ENCODE results near the gene SELENBP1.

DNA sequence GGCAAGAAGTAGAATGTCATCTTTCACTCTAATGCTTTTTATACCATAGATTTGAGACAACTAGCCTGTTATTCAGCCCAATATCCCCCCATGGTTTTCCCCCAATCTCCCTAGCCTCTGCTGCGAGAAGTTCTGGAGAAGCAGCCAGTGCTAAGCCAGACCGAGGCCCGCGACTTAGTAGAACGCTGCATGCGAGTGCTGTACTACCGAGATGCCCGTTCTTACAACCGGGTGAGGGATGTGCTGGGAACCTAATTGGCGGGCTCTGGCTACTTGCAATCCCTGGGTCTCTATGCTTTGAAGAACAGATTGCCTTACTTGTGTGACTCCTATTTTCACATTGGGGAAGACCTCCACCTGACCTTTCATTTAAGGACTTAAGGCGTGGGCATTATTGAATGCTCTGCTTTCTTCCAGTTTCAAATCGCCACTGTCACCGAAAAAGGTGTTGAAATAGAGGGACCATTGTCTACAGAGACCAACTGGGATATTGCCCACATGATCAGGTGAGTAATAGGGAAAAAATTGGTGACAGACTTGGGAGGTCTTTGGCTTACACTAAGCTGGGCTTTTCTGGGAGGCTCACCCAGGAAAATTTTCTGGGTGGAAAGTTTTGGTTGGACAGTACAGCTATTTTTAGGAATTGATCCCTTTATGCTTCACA lies 28.8 kb upstream of the SELENBP1 start:
- TF ChIP-seq, protein P1, sequence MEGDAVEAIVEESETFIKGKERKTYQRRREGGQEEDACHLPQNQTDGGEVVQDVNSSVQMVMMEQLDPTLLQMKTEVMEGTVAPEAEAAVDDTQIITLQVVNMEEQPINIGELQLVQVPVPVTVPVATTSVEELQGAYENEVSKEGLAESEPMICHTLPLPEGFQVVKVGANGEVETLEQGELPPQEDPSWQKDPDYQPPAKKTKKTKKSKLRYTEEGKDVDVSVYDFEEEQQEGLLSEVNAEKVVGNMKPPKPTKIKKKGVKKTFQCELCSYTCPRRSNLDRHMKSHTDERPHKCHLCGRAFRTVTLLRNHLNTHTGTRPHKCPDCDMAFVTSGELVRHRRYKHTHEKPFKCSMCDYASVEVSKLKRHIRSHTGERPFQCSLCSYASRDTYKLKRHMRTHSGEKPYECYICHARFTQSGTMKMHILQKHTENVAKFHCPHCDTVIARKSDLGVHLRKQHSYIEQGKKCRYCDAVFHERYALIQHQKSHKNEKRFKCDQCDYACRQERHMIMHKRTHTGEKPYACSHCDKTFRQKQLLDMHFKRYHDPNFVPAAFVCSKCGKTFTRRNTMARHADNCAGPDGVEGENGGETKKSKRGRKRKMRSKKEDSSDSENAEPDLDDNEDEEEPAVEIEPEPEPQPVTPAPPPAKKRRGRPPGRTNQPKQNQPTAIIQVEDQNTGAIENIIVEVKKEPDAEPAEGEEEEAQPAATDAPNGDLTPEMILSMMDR (IDR thresholded peaks at IDR 0.05; ENCODE audit: poor library complexity, severe bottlenecking): no peak
- TF ChIP-seq EP300 (conservative IDR thresholded peaks at IDR 0.05; ENCODE audit: poor library complexity, severe bottlenecking): no peak
- TF ChIP-seq POLR2AphosphoS5 (IDR thresholded peaks at IDR 0.05): no peak
- no peak for TF ChIP-seq RAD21 (conservative IDR thresholded peaks at IDR 0.05)
- TF ChIP-seq TAF1 (IDR thresholded peaks at IDR 0.05; ENCODE audit: low read depth): no peak
- TF ChIP-seq, protein P2, sequence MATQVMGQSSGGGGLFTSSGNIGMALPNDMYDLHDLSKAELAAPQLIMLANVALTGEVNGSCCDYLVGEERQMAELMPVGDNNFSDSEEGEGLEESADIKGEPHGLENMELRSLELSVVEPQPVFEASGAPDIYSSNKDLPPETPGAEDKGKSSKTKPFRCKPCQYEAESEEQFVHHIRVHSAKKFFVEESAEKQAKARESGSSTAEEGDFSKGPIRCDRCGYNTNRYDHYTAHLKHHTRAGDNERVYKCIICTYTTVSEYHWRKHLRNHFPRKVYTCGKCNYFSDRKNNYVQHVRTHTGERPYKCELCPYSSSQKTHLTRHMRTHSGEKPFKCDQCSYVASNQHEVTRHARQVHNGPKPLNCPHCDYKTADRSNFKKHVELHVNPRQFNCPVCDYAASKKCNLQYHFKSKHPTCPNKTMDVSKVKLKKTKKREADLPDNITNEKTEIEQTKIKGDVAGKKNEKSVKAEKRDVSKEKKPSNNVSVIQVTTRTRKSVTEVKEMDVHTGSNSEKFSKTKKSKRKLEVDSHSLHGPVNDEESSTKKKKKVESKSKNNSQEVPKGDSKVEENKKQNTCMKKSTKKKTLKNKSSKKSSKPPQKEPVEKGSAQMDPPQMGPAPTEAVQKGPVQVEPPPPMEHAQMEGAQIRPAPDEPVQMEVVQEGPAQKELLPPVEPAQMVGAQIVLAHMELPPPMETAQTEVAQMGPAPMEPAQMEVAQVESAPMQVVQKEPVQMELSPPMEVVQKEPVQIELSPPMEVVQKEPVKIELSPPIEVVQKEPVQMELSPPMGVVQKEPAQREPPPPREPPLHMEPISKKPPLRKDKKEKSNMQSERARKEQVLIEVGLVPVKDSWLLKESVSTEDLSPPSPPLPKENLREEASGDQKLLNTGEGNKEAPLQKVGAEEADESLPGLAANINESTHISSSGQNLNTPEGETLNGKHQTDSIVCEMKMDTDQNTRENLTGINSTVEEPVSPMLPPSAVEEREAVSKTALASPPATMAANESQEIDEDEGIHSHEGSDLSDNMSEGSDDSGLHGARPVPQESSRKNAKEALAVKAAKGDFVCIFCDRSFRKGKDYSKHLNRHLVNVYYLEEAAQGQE (IDR thresholded peaks at IDR 0.05; ENCODE audit: borderline replicate concordance): no peak
- TF ChIP-seq EZH2 (IDR thresholded peaks at IDR 0.05; ENCODE audit: borderline replicate concordance, insufficient read depth, low read length, poor library complexity, severe bottlenecking): no peak
- no peak for TF ChIP-seq SMC3 (conservative IDR thresholded peaks at IDR 0.05; ENCODE audit: poor library complexity)
